HG03432 (cell line): ENCODE results near the gene TDRD10.
"Not testable (repeated sequence)": the region's sequence is repeated elsewhere in the genome, so short reads cannot be mapped to it uniquely, and the experiment has no call there.

Experiments used
- ATAC-seq: cut with Tn5 transposase; IDR thresholded peaks from one replicate; pipeline ENCODE4 v1.9.1; 2021; ENCODE audit warnings: mild to moderate bottlenecking, moderate library complexity; ENCODE audit not compliant: unreplicated experiment

Gene TDRD10

DNA sequence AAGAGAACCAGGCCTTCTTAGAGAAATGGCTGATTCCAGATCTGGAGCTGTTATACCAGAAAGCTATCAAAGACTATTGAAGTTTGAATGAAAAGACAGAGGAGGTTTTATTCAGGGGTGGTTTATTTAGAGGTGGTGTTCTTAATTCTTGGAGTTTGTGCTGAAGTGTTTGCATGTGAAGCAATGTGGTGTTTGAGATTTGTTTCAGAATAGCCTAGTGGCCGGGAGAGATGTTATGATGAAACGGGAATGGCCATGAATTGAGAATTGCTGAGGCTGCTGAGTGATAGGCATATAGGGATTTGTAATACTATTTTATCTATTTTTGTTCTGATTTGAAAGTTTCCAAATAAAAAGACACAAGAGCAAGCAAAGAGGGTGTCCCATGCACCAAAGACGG is 10.7 kb downstream of the TDRD10 start:
- ATAC-seq: no peak

DNA sequence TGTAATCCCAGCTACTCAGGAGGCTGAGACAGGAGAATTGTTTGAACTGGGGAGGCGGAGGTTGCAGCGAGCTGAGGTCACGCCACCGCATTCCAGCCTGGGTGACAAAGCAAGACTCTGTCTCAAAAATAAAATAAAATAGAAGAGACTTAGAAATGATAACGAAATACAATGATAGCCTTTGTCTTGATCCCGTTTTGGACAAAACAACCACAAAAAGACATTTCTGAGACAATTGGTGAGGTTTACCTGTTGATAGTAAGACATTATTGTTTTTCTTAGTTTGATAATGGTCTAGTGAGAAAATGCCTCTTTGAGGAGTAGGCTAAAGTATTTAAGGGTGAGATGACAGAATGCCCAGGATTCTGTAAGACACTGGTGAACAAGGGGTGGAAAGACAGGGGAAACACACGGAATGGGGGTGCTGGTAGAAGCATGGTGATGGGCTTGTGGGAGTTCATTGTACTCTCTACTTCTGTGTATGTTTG is 12.1 kb downstream of the TDRD10 start:
- no peak for ATAC-seq

DNA sequence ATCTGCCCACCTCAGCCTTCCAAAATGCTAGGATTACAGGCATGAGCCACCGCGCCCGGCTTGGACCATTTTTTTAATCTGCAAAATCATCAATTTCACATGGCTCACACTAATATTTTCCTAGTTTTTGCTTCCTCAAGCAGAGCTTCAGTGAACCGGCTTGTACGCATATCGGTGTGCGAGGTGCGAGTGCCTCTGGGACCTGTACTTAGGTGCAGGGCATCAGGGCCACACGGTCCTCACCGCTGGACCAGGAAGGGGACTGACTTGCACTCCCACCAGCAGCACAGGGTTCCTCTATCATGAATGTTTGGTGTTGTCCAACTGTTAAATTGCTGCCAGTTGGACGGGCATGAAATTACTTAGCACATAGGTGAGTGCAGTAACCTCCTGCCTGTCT is 15.6 kb downstream of the TDRD10 start:
- no peak for ATAC-seq

DNA sequence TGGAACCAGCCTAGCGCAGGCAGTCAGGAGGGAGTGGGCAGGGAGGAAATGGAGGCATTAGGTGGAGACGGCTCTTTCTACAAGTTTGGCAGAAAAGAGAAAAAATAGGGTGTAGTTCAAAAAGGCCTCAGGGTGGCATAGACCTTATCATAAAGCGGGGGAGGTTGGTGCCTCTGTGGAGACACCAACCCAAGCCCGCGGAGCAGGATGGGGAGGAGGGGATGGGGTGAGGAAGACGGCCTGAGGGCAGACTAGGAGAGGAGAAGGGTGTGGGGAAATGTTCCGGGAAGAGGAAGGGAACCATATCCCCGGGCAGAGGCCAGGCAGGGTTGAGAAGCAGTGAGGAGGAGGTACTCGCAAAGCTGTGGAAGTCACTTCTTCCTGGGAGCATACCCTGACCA is 17.6 kb downstream of the TDRD10 start:
- ATAC-seq: no peak

DNA sequence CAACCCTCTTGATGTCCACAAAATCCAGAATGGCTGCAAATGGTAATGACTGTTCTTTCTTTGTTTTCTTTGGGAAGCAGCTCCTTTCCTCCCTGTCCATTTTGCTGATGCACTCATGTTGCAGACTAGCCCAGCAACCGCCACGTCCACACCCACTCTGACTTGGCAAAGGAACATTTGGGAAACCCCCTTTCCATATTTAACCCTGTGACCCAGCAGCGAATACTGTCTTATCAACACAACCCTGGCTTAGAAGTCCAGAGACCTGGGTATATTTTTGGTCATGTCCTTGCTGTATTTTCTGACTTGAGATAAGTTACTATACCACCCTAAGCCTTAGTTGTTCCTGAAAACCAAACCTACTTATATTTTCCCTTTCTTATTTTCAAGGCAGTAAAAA is 18.3 kb downstream of the TDRD10 start:
- no peak for ATAC-seq

DNA sequence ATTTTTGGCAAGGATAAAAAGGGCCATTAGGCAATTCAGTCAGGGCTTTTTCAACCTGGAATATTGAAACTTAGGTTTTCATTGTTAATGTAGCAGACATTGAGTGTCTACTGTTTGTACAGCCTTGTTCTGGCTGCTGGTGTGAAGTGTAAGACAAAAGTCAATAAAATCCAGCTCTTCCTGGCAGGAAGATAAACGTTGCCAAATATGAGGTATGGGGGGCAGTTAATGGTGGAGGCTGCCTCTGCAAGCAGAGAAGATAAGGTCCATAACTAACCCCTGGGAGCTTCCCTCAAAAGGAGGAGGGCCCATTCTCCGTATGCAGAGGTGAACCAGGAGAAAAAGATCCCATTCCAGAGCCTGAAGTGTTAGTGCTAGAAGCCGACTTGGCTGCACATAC is 19.7 kb downstream of the TDRD10 start:
- ATAC-seq: no peak

DNA sequence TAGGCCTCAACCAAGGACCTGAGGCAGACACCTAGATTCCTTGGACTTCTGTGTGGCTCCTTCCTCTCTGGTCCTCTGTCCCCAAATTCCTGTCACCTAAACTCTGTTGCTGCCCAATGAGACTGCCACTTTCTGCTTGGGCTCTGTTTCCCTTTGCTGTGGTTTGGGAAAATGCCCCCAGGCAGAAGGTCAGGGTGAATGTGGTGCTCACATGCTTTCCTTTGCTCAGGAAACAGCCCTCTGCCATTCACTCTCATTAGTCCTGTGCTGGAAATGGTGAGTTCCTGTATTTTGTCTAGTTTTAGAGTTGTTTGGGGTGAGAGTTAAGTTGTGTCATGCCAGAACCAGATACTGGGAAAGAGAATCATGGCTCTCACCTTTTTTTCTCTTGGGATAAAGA is 22.9 kb downstream of the TDRD10 start:
- no peak for ATAC-seq

DNA sequence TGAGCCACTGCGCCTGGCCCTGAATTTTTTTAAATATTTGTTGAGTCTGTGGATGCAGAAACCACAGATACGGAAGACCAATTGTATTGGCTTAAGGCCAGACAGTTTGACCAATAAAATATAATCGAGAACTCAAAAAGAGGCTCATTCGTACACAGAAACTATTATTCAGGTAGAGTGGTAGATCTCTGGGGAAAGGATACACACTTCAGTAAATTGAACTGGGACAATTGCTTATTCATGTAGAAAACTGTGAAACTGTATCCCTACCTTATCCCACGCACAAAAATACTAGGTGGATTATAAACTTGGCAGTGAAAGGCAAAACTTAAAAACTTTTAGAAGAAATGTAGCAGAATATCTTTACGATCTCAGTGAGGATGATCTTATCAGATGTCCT is 25.2 kb downstream of the TDRD10 start:
- no peak for ATAC-seq

DNA sequence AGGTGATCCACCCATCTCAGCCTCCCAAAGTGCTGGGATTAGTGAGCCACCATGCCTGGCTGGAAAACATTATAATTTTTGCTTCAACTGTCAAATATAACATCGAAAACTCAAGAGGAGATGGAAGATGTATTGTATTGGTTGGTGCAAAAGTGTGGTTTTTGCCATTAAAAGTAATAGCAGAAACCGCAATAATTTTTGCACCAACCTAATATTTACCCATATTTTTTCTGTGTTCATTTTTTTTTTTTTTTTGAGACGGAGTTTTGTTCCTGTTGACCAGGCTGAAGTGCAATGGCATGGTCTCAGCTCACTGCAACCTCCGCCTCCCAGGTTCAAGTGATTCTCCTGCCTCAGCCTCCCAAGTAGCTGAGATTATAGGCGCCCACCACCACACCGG is 27.3 kb downstream of the TDRD10 start:
- no peak for ATAC-seq

DNA sequence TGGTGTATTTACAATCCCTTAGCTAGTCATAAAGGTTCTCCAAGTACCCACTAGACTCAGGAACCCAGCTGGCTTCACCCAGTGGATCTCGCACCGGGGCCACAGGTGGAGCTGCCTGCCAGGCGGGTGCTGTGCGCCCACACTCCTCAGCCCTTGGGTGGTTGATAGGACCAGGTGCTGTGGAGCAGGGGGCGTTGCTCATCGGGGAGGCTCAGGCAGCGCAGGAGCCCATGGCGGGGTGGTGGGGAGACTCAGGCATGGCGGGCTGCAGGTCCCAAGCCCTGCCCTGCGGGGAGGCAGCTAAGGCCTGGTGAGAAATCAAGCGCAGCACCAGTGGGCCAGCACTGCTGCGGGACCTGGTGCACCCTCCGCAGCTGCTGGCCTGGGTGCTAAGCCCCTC is 29.9 kb downstream of the TDRD10 start:
- ATAC-seq: not testable (repeated sequence)

DNA sequence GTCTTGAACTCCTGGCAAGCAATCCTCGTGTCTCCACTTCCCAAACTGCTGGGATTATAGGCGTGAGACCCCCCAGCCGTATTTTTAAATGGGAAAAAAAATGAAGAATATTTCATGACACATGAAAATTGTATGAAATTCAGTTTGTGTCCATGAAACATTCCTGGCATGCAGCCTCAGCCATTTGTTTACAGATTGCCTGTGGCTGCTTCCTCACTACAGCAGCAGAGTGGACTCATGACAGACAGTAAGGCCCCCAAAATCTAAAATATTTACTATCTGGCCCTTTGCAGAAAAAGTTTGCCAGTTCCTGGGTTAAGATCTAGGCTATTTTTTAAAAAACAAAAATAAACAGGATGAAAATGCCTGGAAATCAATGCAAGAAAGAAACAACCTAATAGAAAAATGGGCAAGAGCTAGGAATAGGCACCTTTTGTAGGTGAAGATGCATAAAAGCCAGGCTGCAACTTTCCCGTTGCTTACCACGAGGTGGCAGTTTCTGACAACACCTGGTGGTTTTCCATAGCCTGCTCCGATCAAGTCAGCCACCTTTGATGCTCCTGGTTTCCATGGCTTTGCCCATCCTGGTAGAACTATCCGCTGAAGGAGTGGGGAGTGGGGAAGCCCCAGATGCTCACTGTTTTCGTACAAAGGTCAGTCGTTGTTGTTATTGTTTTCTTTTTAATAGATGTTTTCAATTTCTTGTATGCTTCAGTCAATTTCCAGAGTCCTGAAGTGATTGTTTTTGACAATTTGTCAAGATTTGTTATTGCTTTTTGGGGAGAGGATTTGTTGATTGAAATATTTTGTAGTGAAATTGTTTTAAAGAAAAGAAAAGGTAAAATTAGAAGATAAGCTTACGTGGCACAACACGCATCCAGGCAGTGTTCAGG is 32.2 kb downstream of the TDRD10 start:
- no peak for ATAC-seq

DNA sequence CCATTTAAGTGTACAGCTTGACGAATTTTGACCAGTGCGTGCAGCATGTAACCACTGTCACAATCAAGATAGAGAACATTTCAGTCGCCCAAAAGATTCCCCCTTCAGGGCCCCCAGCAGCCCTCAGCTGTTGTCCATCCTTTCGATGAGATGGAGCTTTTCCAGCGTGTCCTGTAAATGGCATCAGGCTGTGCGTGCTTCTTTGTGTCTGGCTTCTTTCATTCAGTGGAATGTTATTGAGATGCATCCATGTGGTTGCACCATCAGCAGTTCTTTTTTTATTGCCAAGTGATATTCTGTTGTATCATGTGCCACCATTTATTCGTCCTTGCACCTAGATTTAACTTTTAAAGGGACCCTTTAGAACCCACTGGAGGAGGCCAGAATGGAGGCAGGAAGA is 34.6 kb downstream of the TDRD10 start:
- ATAC-seq: no peak

DNA sequence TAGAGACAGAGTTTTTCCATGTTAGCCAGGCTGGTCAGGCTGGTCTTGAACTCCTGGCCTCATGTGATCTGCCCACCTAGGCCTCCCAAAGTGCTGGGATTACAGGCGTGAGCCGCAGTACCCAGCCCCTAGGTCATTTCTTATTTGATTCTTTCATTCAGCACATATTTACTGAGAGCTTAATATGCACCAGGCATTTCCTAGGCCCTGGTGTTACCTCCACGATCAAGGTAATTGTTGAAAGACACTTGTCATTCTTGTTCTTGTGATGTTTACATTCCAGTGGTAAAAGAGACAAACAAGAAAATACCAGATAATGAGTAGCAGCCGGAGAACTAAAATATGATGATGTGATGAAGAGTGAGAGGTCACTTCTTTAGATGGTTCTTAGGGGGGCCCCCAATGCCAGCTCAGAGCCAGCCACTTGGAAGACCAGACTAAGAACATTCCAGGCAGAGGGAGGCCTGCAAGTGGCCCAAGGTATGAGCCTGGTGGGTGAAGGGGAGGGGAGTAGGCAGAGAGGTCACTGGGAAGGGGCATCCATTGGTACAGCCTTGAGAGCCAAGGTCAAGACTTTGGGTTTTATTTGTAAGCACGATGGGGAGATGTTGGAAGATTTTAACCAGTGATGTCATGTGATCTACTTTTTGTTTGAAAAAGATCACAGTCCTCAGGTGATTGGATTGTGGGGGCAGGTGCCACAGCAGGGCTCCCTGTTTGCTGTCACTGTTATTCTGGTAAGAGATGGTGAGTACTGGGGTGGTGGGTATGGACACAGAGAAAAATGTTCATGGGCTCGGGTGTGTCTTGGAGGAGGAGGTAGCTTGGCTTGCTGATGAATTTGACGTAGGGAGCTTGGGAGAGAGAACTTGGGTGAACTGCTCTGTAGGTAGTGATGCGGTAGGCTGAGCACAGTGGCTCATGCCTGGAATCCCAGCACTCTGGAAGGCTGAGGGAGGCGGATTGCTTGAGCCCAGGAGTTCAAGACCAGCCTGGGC is 37.8 kb downstream of the TDRD10 start:
- ATAC-seq: no peak

DNA sequence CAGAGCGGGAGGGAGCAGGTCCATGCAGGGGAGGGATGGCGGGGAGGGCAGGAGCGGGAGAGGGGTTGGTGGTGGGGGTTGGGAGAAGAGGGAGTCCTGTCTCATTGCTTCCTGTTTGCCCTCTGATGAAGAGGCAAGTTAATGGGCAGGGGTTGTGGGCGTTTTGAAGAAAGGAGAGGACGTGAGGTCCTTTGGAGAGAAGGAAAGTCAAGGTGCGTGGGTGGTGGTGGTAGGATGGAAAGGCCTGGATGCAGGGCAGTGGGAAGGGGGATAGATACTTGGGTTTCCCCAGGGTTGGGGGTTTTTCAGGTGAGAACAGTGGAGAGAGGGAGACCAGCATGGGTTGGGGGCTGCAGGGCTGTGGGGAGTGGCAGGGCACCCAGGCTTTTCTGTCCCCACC is 39.2 kb downstream of the TDRD10 start:
- no peak for ATAC-seq

DNA sequence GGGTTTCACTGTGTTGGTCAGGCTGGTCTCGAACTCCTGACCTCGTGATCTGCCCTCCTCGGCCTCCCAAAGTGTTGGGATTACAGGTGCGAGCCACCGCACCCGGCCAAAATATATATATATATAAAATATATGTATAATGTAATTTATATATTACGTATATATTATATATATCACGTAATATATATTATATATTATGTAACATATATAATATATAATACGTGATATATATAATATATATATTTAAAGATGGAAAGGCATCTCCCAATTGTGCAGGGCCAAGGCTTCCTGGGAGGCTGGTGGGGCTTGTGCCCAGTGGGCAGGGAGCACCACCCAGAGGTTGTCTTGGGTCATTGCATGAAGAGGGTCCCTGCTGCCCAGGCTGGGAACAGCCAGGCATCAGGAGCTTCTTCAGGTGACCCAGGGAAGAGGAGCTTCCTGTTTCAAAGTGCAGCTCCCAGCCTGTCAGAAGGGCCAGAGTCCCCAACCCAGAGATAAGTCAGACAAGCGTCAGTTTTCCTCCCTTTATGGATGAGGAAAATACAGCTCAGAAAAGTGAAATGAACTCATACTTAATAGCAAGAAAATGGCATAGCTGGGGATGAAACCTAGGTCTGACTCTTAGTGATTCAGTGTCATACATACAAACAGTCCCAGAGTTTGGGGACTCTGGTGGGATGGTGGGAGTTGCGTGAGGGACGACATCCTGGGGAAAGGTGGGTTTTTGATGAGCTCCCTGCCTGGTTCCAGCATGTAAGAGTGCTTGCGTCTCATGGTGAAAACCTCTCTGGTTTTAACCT is 44.4 kb downstream of the TDRD10 start:
- ATAC-seq: no peak

DNA sequence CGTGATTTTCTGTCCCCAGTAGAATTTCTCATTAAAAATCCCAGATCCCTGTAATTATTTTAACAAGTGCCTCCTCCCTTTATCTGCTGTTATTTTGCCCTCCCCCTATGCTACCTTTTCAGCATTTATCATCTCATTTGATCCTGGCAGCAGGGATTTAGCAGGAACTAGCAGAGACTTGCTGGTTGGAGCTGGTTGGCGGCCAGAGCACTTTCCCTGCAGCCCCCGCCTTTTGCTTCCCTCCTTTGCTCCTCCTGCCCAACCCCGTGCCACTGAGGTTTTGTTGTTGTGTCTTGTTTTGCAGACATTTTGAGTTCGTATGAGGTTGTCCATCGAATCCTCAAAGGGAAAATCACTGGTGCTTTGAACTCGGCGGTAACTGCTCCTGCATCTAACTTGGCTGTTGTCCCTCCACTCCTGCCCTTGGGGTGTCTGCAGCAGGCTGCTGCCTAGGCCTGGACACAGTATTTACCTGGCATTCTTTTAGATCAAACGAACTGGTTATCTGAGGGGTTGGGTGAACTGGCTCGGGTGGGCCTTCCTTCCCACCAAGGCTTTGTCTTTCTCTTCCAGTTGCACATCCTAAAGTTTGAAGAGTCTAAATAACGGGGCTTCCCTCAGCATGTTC is 45.2 kb downstream of the TDRD10 start:
- no peak for ATAC-seq

DNA sequence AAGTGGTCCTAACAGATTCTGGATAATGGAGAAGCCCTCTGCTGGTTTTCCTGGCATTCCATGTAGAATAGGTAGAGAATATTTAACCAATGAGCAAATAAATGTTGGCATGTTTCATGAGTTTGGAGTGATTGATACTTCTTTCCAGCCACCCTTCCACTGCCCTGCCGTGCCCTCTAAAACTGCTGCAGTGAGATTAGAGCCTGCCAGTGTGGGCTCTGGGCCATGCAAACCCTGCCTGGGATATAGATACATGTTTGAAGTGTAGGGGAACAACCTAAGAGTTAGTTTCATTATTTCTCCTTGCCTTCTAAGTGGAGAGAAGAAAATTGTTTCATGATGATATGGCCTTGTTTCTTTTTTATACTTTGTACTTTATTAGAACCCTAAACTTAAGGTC is 46.0 kb downstream of the TDRD10 start:
- no peak for ATAC-seq

DNA sequence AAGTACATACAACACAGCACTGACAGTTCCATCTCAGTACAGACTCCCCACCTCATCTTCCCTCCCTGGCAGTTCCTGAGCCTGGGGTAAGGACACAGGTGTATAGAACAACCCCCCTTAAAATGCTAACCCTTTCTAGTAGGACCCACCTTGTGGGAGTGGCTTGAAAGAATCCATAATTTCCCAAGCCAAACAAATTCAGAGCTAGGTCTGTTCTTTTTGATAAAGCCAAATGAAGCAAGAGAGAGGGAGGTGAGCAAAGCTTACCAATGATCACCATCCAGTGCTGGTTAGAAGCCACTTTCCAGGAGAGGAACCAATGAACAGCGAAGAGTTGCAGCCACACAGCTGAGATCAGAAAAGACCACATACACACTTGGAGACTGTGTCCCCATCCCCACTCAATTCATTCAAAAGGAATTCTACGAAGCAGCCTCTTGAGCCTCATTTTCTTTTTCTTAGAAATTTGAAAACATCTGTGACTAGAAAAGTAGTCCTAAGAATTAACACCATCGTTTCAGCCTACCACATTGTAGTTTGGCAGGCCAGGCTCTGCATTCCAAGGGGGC is 47.3 kb downstream of the TDRD10 start:
- no peak for ATAC-seq

DNA sequence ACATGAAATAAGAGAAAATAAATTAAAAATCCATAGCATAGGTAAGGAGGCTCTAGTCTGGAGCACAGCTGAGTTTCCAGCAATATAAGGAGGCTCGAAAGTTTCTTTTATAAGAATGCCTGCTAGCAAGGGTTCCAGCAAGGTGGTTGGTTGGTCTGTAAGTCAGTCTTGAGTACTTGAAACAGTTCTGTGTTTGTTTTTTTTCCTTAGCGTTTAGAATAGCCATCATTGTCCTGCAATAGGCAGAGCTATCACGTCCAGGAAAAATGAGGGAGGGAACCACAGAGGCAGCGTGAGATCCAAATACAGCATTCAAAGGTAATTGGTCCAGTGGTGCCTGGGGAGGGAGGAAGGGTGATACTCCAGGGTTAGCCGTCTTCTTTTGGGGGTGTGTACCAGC is 48.1 kb downstream of the TDRD10 start:
- ATAC-seq: no peak

DNA sequence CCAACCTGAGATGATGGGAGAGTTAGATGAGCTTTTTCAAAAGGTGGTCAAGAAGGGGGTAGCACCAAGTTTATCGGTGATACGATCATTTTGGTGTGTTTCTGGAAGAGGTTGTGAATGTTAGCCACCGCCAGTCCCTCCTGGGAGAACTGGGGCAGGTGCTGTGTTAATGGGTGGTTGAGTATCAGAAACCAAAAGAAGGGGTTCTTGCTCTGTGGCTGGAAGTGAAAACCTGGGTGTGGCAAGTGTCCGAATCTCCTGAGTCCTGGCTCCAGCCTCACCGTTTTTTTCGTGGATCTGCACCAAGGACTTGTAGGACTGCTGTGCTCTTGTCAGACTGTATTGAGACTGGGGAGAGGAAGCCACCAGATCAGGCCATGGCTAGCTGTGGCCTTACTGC is 48.6 kb downstream of the TDRD10 start:
- ATAC-seq: no peak
